DMS114 treated with DMSO at 0.1 percent for 48 hours (cell line): ENCODE results near the gene SET.
"Not testable (repeated sequence)": the region's sequence is repeated elsewhere in the genome, so short reads cannot be mapped to it uniquely, and the experiment has no call there.

Experiments
- DNase-seq: peaks from one replicate; lab custom pipeline; 2025; ENCODE audit not compliant: unreplicated experiment; lab: John Stamatoyannopoulos, UW

The SET gene

GRCh38 chr9:128688501-128689292 is at the start of gene SET:
Gene SET (plus strand): TSS chr9:128689222. CDS start chr9:128689583, 361 bp downstream.
- DNase-seq: peak; percentile 73

GRCh38 chr9:128640603-128641002 is 48.4 kb upstream of the SET start:
- no peak for DNase-seq

DNA sequence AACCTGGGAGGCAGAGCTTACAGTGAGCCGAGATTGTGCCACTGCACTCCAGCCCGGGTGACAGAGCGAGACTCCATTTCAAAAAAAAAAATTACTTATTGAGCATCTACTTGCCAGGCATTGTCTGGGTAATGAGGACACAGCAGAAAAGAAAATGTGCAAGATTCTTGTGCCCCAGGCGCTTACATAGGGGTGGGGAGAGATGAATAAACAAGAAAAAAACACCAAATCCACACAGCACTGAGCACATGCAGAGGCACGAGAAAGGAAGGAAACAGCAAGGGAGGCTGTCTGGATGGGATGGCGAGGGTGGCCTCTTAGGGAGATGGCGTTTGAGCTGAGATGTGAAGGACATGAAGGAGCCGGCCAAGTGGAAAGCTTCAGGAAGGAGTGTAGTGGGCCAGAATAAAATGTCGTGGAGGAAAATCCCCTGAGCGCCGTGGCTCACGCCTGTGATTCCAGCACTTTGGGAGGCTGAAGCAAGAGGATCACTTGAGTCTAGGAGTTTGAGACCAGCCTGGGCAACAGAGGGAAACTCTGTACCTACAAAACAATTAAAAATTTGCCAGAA is 46.3 kb upstream of the SET start:
- DNase-seq: no peak

GRCh38 chr9:128643519-128644300 is 45.3 kb upstream of the SET start:
- no peak for DNase-seq

GRCh38 chr9:128648206-128648605 is 40.8 kb upstream of the SET start:
- DNase-seq: not testable (repeated sequence)

DNA sequence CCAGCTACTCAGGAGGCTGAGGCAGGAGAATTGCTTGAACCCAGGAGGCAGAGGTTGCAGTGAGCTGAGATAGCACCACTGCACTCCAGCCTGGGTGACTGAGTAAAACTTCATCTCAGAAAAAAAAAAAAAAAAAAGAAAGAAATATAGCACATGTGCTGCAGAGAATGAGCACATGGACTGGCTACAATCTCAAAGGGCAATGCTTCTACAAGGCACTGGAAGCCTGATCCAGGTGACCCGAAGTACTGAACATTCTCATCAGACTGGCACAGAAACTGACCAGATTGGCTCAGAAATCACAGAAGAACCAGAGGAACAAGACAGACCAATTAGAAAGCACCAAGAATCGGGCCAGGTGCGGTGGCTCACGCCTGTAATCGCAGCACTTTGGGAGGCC is 37.2 kb upstream of the SET start:
- DNase-seq: no peak

- DNase-seq: no peak
Measured at GRCh38 chr9:128653908-128654307, 35.1 kb upstream of the SET start.

- no peak for DNase-seq
Measured at GRCh38 chr9:128654481-128654880, 34.5 kb upstream of the SET start.

GRCh38 chr9:128656416-128657343 is 32.3 kb upstream of the SET start, which contains the start of gene DYNC2I2:
Gene DYNC2I2 (minus strand): TSS chr9:128656847. CDS start chr9:128656726, 121 bp downstream.
- peak; percentile 71 for DNase-seq

GRCh38 chr9:128657344-128657704 is 31.7 kb upstream of the SET start:
- DNase-seq: no peak

DNA sequence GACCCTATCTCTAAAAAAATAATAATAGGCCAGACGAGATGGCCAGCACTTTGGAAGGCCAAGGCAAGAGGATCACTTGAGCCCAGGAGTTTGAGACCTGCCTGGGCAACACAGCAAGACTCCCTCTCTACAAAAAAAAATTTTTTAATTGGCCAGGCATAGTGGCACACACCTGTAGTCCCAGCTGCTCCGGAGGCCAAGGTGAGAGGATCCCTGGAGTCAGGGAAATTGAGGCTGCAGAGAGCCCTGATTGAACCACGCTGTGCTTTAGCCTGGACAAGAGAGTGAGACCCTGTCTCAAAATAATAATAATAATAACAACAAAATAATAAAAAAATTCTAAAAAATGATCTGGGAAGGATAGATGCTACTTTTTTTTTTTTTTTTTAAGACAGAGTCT is 31.2 kb upstream of the SET start:
- no peak for DNase-seq

DNA sequence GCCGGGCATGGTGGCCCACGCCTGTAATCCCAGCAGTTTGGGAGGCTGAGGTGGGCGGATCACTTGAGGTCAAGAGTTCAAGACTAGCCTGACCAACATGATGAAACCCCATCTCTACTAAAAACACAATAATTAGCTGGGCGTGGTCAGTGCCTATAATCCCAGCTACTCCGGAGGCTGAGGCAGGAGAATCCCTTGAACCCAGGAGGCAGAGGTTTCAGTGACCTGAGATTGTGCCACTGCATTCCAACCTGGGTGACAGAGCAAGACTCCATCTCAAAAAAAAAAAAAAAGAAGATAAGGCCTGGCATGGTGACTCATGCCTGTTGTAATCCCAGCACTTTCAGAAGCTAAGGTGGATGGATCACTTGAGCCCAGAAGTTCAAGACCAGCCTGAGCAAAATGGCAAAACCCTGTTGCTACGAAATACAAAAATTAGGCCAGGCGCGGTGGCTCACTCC is 22.5 kb upstream of the SET start:
- DNase-seq: not testable (repeated sequence)

- DNase-seq: no peak
Measured at GRCh38 chr9:128669786-128670185, 19.2 kb upstream of the SET start.

- DNase-seq: no peak
Measured at GRCh38 chr9:128675382-128675781, 13.6 kb upstream of the SET start.

- DNase-seq: no peak
Measured at GRCh38 chr9:128677794-128678193, 11.2 kb upstream of the SET start.

- no peak for DNase-seq
Measured at GRCh38 chr9:128683340-128684064, 5.5 kb upstream of the SET start.

DNA sequence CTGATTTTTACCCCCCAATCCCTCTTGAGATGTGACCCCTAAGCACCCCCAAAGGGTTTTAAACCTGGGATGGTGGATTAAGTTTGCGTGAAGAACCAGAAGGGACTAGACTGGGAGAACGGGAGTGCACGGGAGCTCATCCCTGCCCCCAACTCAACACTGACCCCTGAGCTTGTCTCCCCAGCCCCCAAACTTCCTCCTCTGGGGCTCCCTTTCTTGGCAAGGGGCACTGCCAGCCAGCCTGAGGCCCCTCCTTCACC is 5.0 kb upstream of the SET start:
- no peak for DNase-seq

GRCh38 chr9:128684325-128685199 is 4.5 kb upstream of the SET start:
- peak; percentile 42 for DNase-seq
